Measurements from ENCODE around the gene CHPF2.

Gene CHPF2

DNA sequence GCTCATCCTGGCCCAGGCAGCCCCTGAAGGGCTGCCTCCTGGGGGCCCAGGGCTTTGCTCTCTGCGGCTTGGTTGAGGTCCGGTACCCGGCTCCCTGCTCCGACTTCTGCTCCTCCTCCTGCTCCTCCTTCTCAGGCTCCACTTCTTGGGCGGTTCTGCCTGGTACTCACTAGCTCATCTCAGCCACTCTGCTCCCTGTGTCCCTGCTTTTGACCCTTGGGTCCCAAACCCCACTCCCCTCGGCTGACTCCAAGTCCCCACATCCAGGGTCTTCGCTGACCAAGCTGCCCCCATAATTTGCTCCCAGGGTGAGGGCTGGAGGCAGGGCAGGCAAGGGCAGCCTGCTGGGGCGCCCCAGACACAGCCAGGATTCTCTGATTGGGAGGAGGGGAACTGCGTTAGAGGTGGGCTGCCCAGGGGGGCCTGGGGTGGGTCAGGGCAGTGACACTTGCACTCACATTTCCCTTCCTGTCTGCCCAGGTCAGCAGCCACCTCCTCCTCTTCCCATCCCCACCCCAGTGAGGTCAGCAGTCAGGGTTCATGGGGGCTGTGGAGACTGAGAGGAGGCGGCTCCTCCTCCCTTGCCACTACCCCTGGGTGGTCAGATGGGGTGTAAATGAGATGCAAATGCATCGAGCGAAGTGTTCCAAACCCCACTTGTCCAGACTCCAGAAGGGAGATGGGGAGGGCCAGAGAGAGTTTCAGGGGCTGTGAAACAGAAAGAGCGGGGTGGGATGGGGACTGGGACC, 14.0 kb downstream of the CHPF2 start:
- no peak for DNase-seq (ENCODE audit: low read depth)

DNA sequence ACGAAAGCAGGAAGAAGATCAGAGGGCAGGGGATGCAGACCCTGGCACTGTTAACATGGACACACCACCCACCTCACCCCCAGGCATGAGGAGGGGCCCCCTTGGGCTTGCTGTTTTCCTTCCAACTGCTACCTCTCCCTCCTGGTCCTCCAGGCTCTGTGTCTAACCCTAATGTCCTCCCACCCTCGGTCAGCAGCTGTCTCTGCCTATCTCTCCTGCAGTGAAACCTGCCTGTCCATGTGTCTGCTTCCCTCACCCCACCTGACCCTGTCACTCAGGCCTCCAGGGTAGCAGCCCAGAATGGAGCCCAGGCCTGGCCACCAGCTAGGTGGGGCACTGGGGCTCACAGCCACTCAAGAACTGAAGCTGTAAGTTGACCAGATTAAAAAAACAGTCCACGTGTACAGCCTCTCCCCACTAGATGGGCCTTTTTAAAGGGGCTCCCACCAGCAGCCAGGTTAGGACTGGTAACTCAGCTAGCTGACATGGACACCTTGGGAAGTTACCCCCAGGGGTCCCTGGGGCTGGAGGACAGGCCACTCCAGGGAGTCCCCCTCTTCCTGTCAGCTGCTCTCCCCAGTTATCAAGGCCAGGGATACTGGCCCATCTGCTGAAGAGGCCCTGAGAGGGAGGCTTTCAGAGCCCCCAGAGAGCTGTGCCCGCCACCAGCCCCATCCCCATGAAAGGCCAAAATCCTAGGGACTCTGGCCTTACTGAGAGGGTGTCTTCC, 14.7 kb downstream of the CHPF2 start:
- DNase-seq (ENCODE audit: low read depth), result no peak

DNA sequence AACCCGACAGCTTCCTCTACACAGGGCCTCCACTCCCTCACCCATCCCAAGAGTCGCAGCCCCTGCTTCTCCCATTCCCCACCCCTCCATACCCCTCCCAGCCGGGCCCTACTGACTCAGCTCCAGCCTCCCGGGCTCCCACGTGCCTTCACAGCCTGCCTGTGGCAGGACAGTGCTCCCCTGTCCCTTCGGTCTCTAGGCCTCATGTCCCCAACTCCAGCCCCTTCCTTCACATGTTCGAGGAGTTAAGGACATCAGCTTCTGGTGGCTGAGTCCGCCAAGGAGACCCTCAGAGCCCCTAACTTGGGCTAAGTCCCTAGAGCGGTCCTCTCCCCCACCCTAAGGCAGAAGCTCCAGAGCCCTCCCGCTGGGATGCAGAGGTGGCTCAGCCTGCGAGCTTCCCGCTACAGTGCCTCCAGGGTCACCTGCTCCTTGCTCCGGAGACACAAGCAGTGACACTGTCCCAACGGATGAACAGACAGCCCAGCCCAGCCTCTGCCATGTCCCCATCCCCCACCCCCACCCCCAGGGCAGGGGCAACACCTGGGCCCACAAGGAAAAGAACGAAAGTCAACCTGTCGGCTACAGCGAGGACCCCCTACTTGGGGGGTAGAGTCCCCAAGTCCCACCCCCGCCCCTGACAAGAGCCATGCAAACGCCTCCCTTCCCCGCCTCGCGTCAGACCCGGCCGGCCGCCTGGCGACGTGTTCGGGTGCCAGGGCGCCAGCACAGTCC, 15.5 kb downstream of the CHPF2 start:
- DNase-seq (ENCODE audit: low read depth), result no peak

DNA sequence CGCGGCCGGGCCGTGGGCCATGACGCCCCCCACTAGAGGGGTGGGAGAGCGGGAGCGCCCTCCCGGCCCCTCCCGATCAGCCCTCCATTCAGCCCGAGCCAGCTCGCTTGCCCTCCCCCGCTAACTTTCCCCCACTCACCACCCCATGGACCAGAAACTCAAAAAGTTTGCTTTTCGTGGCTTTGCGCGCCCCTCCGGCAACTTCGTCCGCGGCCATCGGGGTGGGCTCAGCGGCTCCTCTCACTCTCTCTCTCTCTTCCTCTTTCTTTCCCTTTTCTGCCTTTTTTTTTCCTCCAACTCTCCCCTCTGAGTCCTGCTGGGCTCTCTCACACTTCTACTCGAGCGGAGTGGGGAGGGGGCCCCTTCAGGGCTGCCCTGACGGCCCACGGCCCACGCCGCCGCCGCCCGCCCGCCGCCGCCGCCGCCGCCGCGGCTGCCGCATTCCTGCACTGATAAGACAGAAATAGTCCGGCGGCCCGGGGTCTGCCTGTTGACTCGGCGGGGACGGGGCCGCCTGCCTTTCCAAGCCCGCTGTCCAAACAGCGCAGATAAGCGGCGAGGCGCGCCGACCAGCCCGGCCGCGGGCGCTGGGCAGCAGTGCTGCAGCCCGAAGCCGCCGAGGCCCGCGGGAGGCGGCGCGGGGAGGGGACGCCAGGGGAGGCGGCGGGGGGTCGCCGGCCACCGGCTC, 16.2 kb downstream of the CHPF2 start, which contains the start of gene SMARCD3:
TSS of gene SMARCD3 (minus strand) at position 349 of the 688 bp plus-strand sequence. CDS start at position 217, 132 bp downstream.
- no peak for DNase-seq (ENCODE audit: low read depth)

DNA sequence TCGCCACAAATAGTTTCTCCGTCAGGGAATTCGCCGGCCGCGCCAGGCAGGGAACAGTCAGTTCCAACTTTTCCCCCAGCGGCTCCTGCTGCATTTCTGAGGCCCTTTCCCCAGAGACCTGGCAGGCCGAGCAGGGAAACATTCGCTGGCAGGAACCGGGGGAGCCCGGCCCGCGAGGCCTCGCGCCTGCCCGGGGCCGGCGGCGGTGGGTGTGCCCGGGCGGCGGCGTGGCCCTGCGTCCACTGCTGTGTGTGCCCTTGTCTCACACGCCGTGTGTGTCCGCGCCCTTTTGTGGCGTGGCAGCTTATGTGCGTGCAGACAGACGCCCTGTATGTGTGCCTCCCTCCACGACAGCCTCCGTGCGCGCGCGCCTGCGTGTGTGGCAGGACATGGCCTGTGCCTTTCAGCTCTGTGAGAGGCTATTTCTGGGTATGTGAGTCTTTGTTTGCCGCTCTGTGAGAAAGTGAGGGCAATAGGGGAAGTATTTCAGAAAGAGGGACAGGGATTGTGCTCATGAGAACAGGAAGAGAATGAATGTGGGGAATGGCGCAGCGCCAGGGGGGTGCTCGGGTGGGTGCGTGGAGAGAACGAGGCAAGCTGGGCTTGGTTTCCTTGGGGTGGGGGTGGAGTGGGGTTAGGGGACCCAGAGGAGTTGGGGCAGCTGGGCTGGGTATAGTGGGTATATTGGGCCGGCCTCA, 16.9 kb downstream of the CHPF2 start:
- DNase-seq (ENCODE audit: low read depth), result no peak

DNA sequence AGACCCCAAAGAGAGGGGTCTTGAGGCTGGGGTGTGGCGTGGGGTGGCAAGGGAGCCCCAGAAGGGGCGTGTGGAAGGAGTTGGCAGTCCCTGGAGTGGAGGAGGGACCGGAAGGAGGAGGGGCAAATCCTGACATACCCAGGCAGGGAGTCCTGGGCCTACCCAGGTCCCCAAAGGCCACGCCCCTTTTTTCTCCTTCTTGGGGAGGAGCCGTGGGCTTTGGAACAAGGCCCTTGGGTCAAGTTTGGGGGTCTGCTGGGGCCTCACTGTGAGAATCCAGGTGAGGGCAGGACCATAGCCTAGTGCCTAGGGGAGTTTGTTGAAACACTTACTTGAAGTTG, 17.4 kb downstream of the CHPF2 start:
- no peak for DNase-seq (ENCODE audit: low read depth)

DNA sequence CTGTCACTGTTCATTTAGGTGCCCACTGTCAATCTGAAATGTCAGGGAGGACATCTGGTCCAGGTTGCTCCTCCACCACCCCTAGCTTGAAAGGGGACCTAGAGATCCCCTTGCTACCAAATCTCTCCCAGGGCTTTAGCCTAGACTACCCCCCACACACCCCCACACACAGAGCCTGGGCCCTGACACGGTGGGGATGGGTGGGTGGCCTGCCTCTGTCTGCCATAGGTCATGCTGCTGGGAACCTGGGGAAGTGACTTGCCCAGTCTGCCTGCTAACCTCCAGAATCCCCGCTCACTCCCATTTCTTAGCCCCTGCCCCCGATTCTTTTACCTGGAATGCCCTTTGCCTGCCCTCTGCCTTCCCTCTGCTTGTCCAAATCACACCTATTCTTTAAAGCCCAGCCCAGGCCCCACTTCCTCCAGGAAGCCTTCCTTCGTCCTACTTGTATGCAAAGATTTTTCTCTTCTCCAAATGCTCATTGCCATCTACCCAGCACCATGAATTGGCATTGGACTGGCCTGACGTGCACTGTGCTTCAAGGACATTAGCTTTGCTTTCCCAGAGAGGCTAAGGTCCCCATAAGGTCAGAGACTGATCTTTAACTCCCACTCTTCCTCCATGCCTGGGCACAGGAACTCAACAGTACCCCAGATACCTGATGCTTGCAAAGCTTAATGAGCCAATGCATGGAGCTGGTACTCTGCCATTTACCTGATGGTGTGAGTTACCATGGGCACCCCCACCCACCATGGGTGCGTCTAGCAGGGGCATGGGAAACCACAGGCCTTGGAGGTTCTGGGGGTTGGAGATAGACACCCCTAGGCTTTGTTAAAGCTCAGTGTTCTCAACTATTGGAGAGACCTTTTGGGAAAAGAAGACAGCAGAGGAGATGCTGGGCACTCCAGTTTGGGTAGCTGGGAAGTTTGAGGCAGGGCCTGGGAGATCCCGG, 18.2 kb downstream of the CHPF2 start:
- DNase-seq (ENCODE audit: low read depth), result no peak

DNA sequence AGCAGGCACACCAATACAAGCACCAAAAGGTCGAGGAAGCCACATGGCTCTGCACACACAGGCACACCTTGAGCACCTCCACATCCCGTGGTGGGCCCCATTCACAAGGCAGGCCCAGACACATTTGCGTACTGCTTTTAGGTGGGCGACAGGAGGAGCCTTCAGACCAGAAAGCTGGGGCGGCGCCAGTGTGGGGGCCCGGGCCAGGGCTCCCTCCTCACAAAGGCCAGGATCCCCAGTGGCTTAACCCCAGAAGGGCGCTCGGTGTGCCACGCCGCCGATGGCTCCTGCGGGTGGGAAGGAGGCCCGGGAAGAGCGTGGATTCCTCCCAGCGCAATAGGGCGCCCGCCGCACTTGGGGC, 19.0 kb downstream of the CHPF2 start:
- DNase-seq (ENCODE audit: low read depth), result no peak

DNA sequence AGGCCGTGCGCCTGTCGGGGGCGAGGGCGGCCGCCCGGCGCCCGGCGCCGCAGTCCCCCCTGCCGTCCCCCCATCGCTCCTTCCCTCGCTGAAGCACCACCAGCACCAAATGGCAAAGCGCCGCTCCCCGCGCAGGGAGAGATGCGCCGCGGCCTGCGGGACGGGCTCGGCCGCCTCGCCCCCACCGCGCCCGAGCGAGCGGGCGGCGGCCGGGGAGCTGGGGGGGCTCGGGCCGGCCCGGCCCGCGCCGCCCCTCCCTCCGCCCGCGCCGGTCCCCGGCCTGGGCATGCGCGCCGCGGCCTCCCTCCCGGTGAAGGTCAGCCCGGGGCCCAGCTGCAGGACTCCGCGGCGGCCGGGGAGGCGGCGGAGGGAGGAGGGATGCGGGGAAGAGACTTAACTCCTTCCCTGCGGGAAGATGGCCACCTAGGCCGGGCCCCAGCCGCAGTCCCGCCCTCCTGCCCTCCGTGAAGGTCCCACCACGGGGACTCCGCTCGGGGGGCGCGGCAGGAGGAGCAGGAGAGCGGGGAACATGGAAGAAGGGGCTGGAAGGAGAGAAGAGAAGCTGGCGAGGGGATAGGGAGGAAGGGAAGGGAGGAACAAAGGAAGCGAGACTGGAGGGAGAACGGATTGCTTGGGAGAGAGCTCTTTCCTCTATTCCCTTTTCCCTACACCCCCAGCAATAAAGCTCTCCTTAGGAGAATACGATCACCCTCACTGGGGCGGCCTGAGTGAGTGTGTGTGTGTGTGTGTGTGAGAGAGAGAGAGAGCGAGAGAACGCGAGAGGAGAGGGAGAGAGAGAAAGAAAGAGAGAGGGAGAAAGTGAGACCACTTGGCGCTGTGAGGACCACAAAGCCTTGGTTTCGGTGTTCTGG, 19.6 kb downstream of the CHPF2 start:
- no peak for DNase-seq (ENCODE audit: low read depth)

DNA sequence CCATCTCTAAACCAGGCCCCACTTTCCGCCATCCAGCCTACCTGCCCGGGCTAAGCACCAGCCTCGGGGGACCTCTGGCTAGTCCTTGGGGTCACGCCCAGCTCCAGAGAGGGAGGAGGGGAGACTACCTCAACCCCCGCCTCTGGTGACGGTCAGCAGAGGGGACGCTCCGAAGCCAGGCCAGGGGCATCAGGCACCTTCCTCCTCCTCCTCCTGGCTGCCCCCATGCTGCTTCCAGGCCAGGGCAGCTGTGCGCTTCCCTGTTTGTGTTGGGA, 20.2 kb downstream of the CHPF2 start:
- DNase-seq (ENCODE audit: low read depth), result no peak

DNA sequence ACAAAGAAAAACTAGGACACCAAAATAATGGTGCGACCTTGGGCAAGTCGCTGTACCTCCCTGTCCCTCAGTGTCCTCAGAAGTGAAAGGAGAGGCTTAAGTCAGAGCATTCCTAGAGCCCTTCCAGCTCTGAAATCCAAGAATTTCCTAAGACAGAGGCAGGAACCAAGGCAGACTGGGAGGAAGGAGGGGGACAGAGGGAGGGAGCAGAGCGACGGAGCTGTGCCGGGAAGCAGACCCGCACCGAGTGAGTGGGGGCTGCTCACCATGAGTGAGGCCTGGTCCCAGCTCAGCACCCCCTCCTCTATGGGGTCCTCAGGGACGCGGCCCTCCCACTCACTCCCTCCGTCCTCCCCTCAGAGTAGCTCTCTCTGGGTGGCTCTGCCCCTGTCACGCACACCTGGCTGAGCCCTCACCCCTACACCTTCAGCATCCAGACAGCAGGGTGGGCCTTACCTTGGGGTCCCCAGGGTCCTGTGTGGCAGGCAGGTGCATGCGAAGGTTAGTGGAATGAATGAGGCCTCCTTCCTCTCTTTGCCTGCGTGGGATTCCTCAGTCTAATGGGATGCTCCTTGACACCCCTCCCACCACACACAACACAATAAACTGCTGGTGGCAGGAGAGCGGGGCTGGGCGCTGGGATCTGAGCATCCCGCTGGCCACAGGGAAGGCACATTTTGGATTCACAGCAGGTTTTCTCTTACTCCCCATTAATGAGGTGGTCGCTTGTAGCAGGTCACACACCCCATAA, 20.9 kb downstream of the CHPF2 start:
- DNase-seq (ENCODE audit: low read depth), result no peak

DNA sequence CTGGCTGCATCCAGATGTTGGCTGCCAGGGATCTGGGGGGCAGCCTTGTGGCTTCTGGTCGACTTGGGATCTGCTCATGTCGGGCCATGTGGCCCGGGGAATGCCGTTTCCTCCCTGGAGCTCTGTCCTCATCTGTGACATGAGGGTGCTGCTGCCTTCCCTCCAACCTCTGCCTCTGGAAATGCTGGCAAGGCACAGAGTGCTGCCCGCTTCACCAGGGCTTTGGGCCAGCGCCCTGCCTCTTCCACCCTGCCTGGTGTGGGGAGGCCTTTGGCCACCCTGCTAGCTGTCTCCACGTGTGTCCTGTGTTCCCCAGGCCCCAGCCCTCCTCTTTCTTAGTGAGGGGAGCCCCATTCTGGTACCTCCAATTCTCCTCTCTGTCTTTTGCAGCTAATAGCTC, 22.0 kb downstream of the CHPF2 start:
- no peak for DNase-seq (ENCODE audit: low read depth)

DNA sequence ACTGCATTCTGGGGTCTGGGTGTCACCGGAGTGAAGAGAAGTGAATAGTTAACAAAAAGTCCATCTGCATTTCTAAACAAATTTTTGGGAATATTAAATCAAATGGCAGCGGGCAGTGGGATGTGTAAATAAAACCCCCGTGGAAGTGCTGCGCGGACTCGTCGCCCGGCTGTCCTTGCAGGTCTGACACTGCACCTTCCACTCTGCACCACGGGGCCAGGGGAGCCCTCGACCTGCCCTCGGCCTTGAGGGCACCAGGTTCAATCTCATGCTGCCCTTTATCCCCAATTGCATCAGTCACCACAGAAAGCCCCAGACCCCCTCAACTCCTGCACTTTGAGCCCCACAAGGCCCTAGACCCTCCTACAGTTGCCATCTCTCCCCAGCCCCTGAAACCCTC, 22.6 kb downstream of the CHPF2 start:
- no peak for DNase-seq (ENCODE audit: low read depth)

DNA sequence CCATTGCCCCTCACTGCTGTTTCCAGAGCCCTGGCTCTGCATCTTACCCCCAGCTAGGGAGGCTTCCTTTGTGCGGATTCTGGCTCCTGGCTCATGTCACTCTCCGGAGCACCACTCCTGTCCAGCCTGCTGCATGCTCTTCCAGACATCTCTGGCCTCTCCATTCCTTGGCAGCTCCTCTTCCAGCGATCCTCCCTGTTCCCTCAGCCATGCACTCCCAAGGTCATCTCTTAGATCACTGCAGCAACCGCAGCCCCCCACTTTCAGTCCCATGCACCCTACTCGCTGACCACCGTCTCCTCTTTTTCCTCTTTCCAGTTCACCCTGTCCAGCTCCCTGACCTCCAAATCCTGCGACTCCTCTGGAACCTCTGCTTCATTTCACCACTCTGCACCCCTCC, 23.1 kb downstream of the CHPF2 start:
- no peak for DNase-seq (ENCODE audit: low read depth)

DNA sequence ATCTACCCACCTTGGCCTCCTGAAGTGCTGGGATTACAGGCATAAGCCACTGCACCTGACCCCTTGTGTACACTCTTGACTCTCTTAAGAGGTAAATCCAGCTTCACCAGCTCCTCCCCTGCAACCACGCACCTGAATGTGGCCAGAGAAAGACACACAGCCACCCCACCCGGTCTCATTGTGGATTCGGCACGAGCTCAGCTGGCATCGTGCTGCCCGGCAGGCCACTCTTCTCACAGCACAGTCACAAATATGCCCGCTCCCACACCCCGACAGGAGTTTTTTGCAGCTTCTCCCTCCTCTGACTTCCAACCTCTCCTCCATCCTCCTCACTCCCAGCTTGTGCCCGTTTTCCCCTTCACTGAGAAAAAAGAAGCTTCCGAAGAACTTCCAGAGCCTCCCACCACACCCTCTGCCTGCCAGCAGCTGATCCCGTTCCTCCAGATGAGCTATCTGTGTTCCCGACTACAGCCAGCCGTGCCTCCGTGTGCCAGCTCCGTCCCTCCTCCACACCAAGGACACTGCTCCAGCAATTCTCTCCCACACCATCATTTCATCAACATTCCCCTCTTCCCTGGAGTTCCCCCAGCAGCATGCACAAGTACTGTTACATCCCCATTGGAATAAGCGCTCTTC, 24.2 kb downstream of the CHPF2 start:
- DNase-seq (ENCODE audit: low read depth), result no peak

DNA sequence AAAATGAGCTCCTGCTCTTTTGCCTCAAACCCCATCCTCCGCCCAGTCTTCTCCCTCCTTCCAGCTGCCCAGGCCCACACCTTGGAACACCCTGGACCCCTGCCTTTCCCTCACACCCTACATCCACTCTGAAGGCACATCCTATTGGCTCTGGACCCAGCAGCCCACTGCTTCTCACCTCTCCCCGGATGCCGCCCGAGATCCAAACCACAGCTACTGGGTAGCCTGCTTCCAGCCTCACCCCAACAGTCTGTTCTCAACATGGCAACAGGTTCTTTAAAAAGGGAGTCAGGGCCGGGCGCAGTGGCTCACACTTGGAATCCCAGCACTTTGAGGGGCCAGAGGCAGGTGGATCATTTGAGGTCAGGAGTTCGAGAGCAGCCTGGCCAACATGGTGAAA, 25.7 kb downstream of the CHPF2 start:
- no peak for DNase-seq (ENCODE audit: low read depth)

DNA sequence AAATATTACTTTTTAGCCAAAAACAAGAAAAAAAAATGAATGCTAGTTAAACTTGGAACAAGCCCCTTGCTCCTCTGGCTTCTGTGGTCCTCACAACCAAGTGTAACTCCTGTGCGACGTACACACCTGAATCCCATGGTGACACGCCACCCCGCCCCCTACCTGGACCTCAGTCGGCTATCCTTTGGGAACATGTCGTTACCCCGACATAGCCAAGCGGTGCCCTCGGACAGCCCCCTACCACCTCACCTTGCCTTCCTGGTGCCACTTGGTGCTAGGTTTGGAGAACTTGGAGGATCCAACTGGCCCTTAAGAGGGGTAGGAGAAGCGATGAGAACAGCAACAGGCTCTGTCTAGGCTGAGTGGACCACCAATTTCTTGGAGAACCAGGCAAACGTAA, 28.2 kb downstream of the CHPF2 start:
- no peak for DNase-seq (ENCODE audit: low read depth)

DNA sequence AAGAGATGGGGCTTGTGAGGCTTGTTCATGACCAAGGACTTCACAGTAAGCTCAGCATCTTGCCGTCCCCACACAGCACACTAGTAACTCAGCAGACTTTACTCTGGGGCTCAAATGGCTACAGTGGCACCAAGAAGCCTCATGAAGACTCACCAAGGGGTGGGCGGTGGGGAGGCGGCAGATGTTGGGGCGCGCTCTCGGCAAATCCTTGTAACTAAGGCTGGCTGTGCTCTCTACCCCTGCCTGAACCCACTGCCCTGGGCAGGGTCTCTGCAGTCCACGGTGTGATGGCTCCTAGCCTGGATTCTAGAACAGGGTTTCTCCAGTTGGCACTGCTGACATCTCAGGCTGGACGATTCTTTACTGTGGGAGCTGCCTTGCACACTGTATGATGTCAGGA, 28.6 kb downstream of the CHPF2 start:
- DNase-seq (ENCODE audit: low read depth), result no peak

DNA sequence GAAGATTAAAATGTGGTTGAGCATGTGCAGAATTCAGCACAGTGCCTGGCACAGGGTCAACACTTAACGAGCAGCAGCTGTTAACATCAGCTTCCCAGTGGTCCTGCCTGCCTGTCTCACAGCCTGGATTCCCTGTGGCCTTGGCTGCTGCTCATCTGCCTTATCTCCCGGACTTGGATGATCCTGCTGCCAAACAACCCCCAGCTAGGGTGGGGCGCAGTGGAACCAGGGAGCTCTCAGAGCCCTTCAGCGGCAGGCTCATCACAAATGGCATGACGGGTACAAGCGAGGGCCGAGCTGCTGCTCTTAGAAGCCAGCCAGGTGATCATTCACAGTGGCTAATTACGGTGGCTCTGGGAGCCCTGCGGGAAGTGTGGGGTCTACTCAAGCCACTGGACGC, 29.2 kb downstream of the CHPF2 start:
- DNase-seq (ENCODE audit: low read depth), result no peak
